COLO829 (cell line): Measurements from ENCODE around the gene DARS1.

ENCODE experiments used
- DNase-seq: peaks from one replicate; pipeline ENCODE4 v3.0.0; 2012; ENCODE audit warnings: low spot score

The DARS1 gene

GRCh38 chr2:136015699-136016098 is 30.3 kb upstream of the DARS1 start:
- no peak for DNase-seq

- no peak for DNase-seq
Observed at GRCh38 chr2:136014411-136014810, 29.0 kb upstream of the DARS1 start.

GRCh38 chr2:136013955-136014354 is 28.5 kb upstream of the DARS1 start:
- DNase-seq = no peak

GRCh38 chr2:136013136-136013685 is 27.8 kb upstream of the DARS1 start:
- DNase-seq = no peak

- DNase-seq = no peak
Observed at GRCh38 chr2:136012315-136012714, 26.9 kb upstream of the DARS1 start.

- no peak for DNase-seq
Observed at GRCh38 chr2:136010126-136010525, 24.7 kb upstream of the DARS1 start.

GRCh38 chr2:136008205-136008865 is 22.9 kb upstream of the DARS1 start:
- DNase-seq = no peak

- no peak for DNase-seq
Observed at GRCh38 chr2:136006658-136007057, 21.2 kb upstream of the DARS1 start.

- DNase-seq = no peak
Observed at GRCh38 chr2:136005462-136006196, 20.2 kb upstream of the DARS1 start.

GRCh38 chr2:136004965-136005364 is 19.5 kb upstream of the DARS1 start:
- no peak for DNase-seq

- DNase-seq = no peak
Observed at GRCh38 chr2:136001131-136001530, 15.7 kb upstream of the DARS1 start.

GRCh38 chr2:136000502-136000901 is 15.1 kb upstream of the DARS1 start:
- DNase-seq = no peak

- DNase-seq = no peak
Observed at GRCh38 chr2:135999899-136000298, 14.5 kb upstream of the DARS1 start.

- no peak for DNase-seq
Observed at GRCh38 chr2:135998879-135999278, 13.5 kb upstream of the DARS1 start.

- no peak for DNase-seq
Observed at GRCh38 chr2:135997380-135997779, 12.0 kb upstream of the DARS1 start.

- DNase-seq = no peak
Observed at GRCh38 chr2:135996304-135996703, 10.9 kb upstream of the DARS1 start.

GRCh38 chr2:135994281-135994680 is 8.9 kb upstream of the DARS1 start:
- no peak for DNase-seq

- no peak for DNase-seq
Observed at GRCh38 chr2:135993421-135993820, 8.0 kb upstream of the DARS1 start.

- no peak for DNase-seq
Observed at GRCh38 chr2:135991861-135992260, 6.4 kb upstream of the DARS1 start.

GRCh38 chr2:135987441-135987840 is 2.0 kb upstream of the DARS1 start:
- DNase-seq = no peak

GRCh38 chr2:135986507-135986906 is 1.1 kb upstream of the DARS1 start:
- DNase-seq = no peak

- DNase-seq = no peak
Observed at GRCh38 chr2:135985826-135986393, 484 bp upstream of the DARS1 start.
